ENCODE measurements around the gene SBF1.

GRCh38 chr22:50497093-50497492 lies 22.3 kb upstream of the SBF1 start:
- TF ChIP-seq EZH2 (IDR thresholded peaks at IDR 0.05; ENCODE audit: insufficient read depth, poor library complexity, severe bottlenecking) = no peak
- TF ChIP-seq EZH2phosphoT487 (IDR thresholded peaks at IDR 0.05; ENCODE audit: insufficient read depth, low read depth) = no peak

All from GM23248 (cell line).